H1 (cell line): ENCODE measurements around the gene IL9. TPM values are rescaled to one million over a fixed set of nuclear protein-coding genes. Genes with fewer than 3 reads are reported as not detected.

Source experiments
- ATF2 ChIP-seq: IDR thresholded peaks from 2 replicates; pipeline ENCODE4 v1.6.1; 2012; ENCODE audit warnings: low read length, inconsistent platforms
- BRCA1 ChIP-seq: IDR thresholded peaks from 2 replicates; pipeline ENCODE4 v1.6.1; 2012; ENCODE audit warnings: low read depth, low read length, improper control_type of control experiment
- GABPA ChIP-seq: IDR thresholded peaks from 2 replicates; pipeline ENCODE4 v1.6.1; 2011; ENCODE audit warnings: mild to moderate bottlenecking, low read length, moderate library complexity, borderline replicate concordance; ENCODE audit not compliant: insufficient read depth
- SP4 ChIP-seq: IDR thresholded peaks from 2 replicates; pipeline ENCODE4 v1.6.1; 2012; ENCODE audit warnings: low read length, inconsistent platforms
- USF2 ChIP-seq: IDR thresholded peaks from 2 replicates; pipeline ENCODE4 v1.6.1; 2011; ENCODE audit warnings: low read length, improper control_type of control experiment
- polyA plus RNA-seq, 7 experiments: library from polyadenylated mRNA; depleted of rRNA in 3 of 7; stranded (reverse) in 5 of 7; unstranded in 2 of 7; fragments of >200 nt in 5 of 7; fragments of 200-250 nt in 2 of 7; gene quantifications; 1 replicate in 5 of 7; 2 replicates in 1 of 7; 4 replicates in 1 of 7; pipeline versions ENCODE4 v1.2.1 to v1.2.3, GENCODE V29; 2011 to 2013; ENCODE audit warnings: missing spikeins in 2 of 7, mixed read lengths in 2 of 7
- total RNA-seq: library from RNA; stranded (reverse); fragmentation: NEBNext Ultra II Directional; extraction: Animal tissue kit (Norgen Biotek cat#: 25700); gene quantifications from 2 replicates; pipeline ENCODE4 v1.2.1, GENCODE V29; 2021

Gene IL9
- total and polyA plus RNA-seq, 2 of the 8 experiments (the other 6 are each of a cell fraction or from before 2014, with no cell fraction given): not detected

GRCh38 chr5:135898651-135899050, 3.0 kb upstream of the IL9 start (continued):
- TF ChIP-seq USF2: no peak
- no peak for TF ChIP-seq GABPA
- no peak for TF ChIP-seq SP4
- no peak for TF ChIP-seq ATF2
- no peak for TF ChIP-seq BRCA1
